K562 (cell line): ENCODE results near the gene RNF214. TPM values are rescaled to one million over a fixed set of nuclear protein-coding genes. Genes with fewer than 3 reads are reported as not detected.

ENCODE experiments used
- ATAC-seq: fragments of 200-7000 bp; cut with Tn5 transposase; 3 replicates; pipeline ENCODE4 v1.9.1; 2020; ENCODE audit warnings: moderate library complexity
- BruUV-seq: library from RNA; stranded (reverse); fragments of 400-500 nt; replicated peaks from 2 replicates; lab custom pipeline; 2021; lab: Mats Ljungman, UMichigan
- CTCF ChIA-PET: fragments of 300-600 bp; formaldehyde crosslinking; extraction: SDS; loops from one replicate; lab custom pipeline; 2021; ENCODE audit warnings: low intra/inter-chr PET ratio; lab: Yijun Ruan, JAX
- POLR2A ChIA-PET: fragments of 300-600, 350-650 bp; sonication (Branson Sonifier 250); formaldehyde crosslinking; extraction: SDS; loops from one replicate; lab custom pipeline; 2021; ENCODE audit warnings: antibody characterized with exemption, inconsistent platforms; lab: Yijun Ruan, JAX
- DNase-seq, 4 experiments: peaks; one replicate each; pipeline versions ENCODE4 v3.0.0 to v3.0.0-alpha.2; 2011 to 2018; ENCODE audit warnings: low spot score in 3 of 4, mixed read lengths in 3 of 4; ENCODE audit errors: extremely low read depth in 1 of 4
- FAIRE-seq: peaks from 2 replicates; lab custom pipeline; 2011; peaks lifted over from hg19 to GRCh38; lab: Jason Lieb, UNC
- H2AFZ ChIP-seq: 2 replicates; pipeline ENCODE4 v1.6.0; 2011; ENCODE audit warnings: low read depth, low read length, control low read depth, inconsistent platforms
- H3K27ac ChIP-seq: fragments of 200-600 bp; 3 replicates; pipeline ENCODE4 v1.8.0; 2011; ENCODE audit warnings: low read depth, mild to moderate bottlenecking, control low read depth, inconsistent platforms, low read length, moderate library complexity, mixed read lengths; ENCODE audit errors: extremely low read depth
- H3K27me3 ChIP-seq, 2 experiments: fragments of 300-600 bp in 1 of 2; 2 replicates in 1 of 2; 3 replicates in 1 of 2; pipeline versions ENCODE4 v1.6.0 to v1.8.0; 2011; ENCODE audit warnings: inconsistent platforms in 2 of 2, low read length in 2 of 2, mild to moderate bottlenecking in 1 of 2, mixed read lengths in 1 of 2, moderate library complexity in 1 of 2; ENCODE audit not compliant: control insufficient read depth in 2 of 2, insufficient read depth in 2 of 2
- H3K36me3 ChIP-seq: fragments of 300-600 bp; 3 replicates; pipeline ENCODE4 v1.8.0; 2011; ENCODE audit warnings: mild to moderate bottlenecking, low read length, inconsistent platforms; ENCODE audit not compliant: control insufficient read depth, insufficient read depth
- H3K4me1 ChIP-seq, 2 experiments: fragments of 200-600 bp in 1 of 2; replicated peaks in 1 of 2; 2 replicates in 1 of 2; 3 replicates in 1 of 2; pipeline versions ENCODE4 v1.5.1 to v1.8.0; 2011; ENCODE audit warnings: inconsistent platforms in 2 of 2, low read length in 2 of 2, mild to moderate bottlenecking in 1 of 2, mixed read lengths in 1 of 2, moderate library complexity in 1 of 2; ENCODE audit not compliant: control insufficient read depth in 2 of 2, insufficient read depth in 2 of 2
- H3K4me2 ChIP-seq: 2 replicates; pipeline ENCODE4 v1.6.1; 2011; ENCODE audit warnings: low read length, control low read depth, inconsistent platforms, mixed read lengths; ENCODE audit not compliant: insufficient read depth
- H3K4me3 ChIP-seq: fragments of 200-600 bp; sonication (generic), shearing (Covaris generic); 2 replicates; pipeline ENCODE4 v1.5.1; 2016; ENCODE audit warnings: control low read depth, inconsistent platforms
- H3K79me2 ChIP-seq: fragments of 200-600 bp; 3 replicates; pipeline ENCODE4 v1.8.0; 2011; ENCODE audit warnings: low read length, inconsistent platforms; ENCODE audit not compliant: control insufficient read depth, insufficient read depth
- H3K9ac ChIP-seq, 2 experiments: 2 replicates each; pipeline versions ENCODE4 v1.6.0 to v1.6.1; 2011; ENCODE audit warnings: low read depth in 2 of 2, low read length in 2 of 2, control low read depth in 1 of 2, inconsistent platforms in 1 of 2, mild to moderate bottlenecking in 1 of 2, mixed read lengths in 1 of 2; ENCODE audit not compliant: insufficient read depth in 1 of 2
- H3K9me1 ChIP-seq: one replicate; pipeline ENCODE4 v1.6.0; 2011; ENCODE audit warnings: inconsistent platforms, mild to moderate bottlenecking, low read length, moderate library complexity; ENCODE audit not compliant: control insufficient read depth, insufficient read depth
- H3K9me3 ChIP-seq: replicated peaks from 2 replicates; pipeline ENCODE4 v1.5.1; 2011; ENCODE audit warnings: low read depth, low read length, inconsistent platforms; ENCODE audit not compliant: control insufficient read depth, insufficient read depth
- H4K20me1 ChIP-seq: replicated peaks from 2 replicates; pipeline ENCODE4 v1.6.1; 2011; ENCODE audit warnings: low read length, inconsistent platforms, mixed read lengths; ENCODE audit not compliant: control insufficient read depth, insufficient read depth
- BRCA1 ChIP-seq, 2 experiments: fragments of 450-650 bp in 1 of 2; sonication (generic) in 1 of 2; formaldehyde crosslinking in 1 of 2; IDR thresholded peaks; 2 replicates each; pipeline versions ENCODE4 v1.5.0 to v1.6.1; 2017 to 2020; ENCODE audit warnings: mild to moderate bottlenecking in 1 of 2, missing genetic modification reagents in 1 of 2
- CTCF ChIP-seq, 3 experiments: IDR thresholded peaks in 2 of 3; conservative IDR thresholded peaks in 1 of 3; 2 replicates each; pipeline ENCODE4 v1.5.1; 2011 to 2012; ENCODE audit warnings: low read length in 3 of 3, mild to moderate bottlenecking in 3 of 3, control low read depth in 2 of 3, improper control_type of control experiment in 1 of 3, inconsistent platforms in 1 of 3, low read depth in 1 of 3, mixed read lengths in 1 of 3, moderate library complexity in 1 of 3; ENCODE audit not compliant: insufficient read depth in 2 of 3
- RAD21 ChIP-seq, 2 experiments: fragments of 250-450 bp in 1 of 2; fragments of 450-650 bp in 1 of 2; sonication (Bioruptor Pico) in 1 of 2; formaldehyde crosslinking in 1 of 2; IDR thresholded peaks in 1 of 2; conservative IDR thresholded peaks in 1 of 2; 2 replicates each; pipeline versions ENCODE4 v1.4.0 to v1.8.0; 2020 to 2022; ENCODE audit warnings: mild to moderate bottlenecking in 2 of 2, moderate library complexity in 1 of 2
- ZBTB33 ChIP-seq: sonication (generic); formaldehyde crosslinking; IDR thresholded peaks from 2 replicates; pipeline ENCODE4 v1.8.1; 2023; ENCODE audit warnings: mild to moderate bottlenecking, missing genetic modification reagents
- ZNF253 ChIP-seq: fragments of 250-450 bp; sonication (Bioruptor Pico); conservative IDR thresholded peaks from 2 replicates; pipeline ENCODE4 v1.6.1; 2021; ENCODE audit warnings: mild to moderate bottlenecking
- WGBS: fragments of 100-300 bp; shearing (Covaris generic); methylation state at CpG from one replicate; pipeline ENCODE4 v1.1.6; 2016; ENCODE audit warnings: low coverage, mixed read lengths; ENCODE audit not compliant: insufficient coverage; ENCODE audit errors: missing lambda C conversion rate; 5-methylcytosine and 5-hydroxymethylcytosine counted together
- in situ Hi-C: fragments of 300-500 bp; cut with MboI; formaldehyde crosslinking; loops from 4 replicates; pipeline ENCODE4 v1.15.0; 2018; ENCODE audit warnings: inconsistent platforms, mixed read lengths
- intact Hi-C: fragments of 100-400 bp; cut with micrococcal nuclease; formaldehyde crosslinking; loops from 2 replicates; pipeline ENCODE4 v1.14.2; 2022
- polyA plus RNA-seq, 8 experiments: library from polyadenylated mRNA; depleted of rRNA in 4 of 8; stranded (reverse) in 5 of 8; unstranded in 3 of 8; fragments of >200 nt; fragmentation: Nextera tagmentation in 2 of 8; fragmentation: Illumina TruSeq in 1 of 8; extraction: Ambion mirVana in 2 of 8; extraction: Trizol in 1 of 8; gene quantifications; 2 replicates each; pipeline versions ENCODE4 v1.2.1 to v1.2.3, GENCODE V29; 2011 to 2014; ENCODE audit warnings: inconsistent platforms in 1 of 8, missing spikeins in 1 of 8
- total RNA-seq, 7 experiments: library from RNA; depleted of rRNA in 6 of 7; stranded (reverse); fragments of >200 nt in 6 of 7; fragmentation: Illumina TruSeq in 2 of 7; extraction: Trizol in 2 of 7; gene quantifications; 2 replicates each; pipeline versions ENCODE4 v1.2.1 to v1.2.3, GENCODE V29; 2011 to 2021; ENCODE audit warnings: low replicate concordance in 1 of 7

The RNF214 gene
- total and polyA plus RNA-seq, 9 of the 15 experiments (the other 6 are each of a cell fraction or from before 2014, with no cell fraction given) = 6.6 to 24.8 (median 11.9) TPM

GRCh38 chr11:117221775-117222517 lies 10.5 kb upstream of the RNF214 start:
- intact Hi-C loops (no loop called here), in situ Hi-C loops (loop anchor here (10.0 kb wide), 1 partner anchor 337 kb away; no protein-coding TSS in a partner anchor)
- H3K9ac ChIP-seq = no peak overlapping the region; a peak in 1 of 4 replicates
- H3K27me3 ChIP-seq = no peaks in the 10 kb centered on the region
- no peak overlapping the region for H3K4me3 ChIP-seq
- H3K36me3 ChIP-seq = peaks cover 70% of the 10 kb centered on the region
- DNase-seq (no peak), ATAC-seq (no peak), FAIRE-seq (no peak)
- H2AFZ ChIP-seq = no peak overlapping the region
- H3K4me1 ChIP-seq = peaks cover 56 to 58% of the 10 kb centered on the region in 2 experiments; a peak in 4 of 5 replicates
- no TSS peak for BruUV-seq
- H4K20me1 ChIP-seq = peaks cover 10% of the 10 kb centered on the region
- no peaks in the 10 kb centered on the region for H3K9me3 ChIP-seq
- no peak overlapping the region; the same call in 2 of the 3 replicates for H3K27ac ChIP-seq
- peaks cover 8% of the 10 kb centered on the region for H3K9me1 ChIP-seq
- no peak overlapping the region for H3K4me2 ChIP-seq
- 78% methylated on average over 7 of the region's 7 CpGs for WGBS
- ChIA-PET POLR2A (interaction anchor here (1.2 to 3.3 kb wide), 3 partner anchors 9 to 287 kb away, joined by 5 to 20 read pairs (median 7); partner anchors contain the start of gene PCSK7), CTCF (no interaction called here)
- no peak for TF ChIP-seq ZNF253 (CRISPR knock-in tag)
- TF ChIP-seq BRCA1 (IDR thresholded peaks at IDR 0.05) = no peak
- no peak for TF ChIP-seq BRCA1 (CRISPR knock-in tag; IDR thresholded peaks at IDR 0.05)
- TF ChIP-seq RAD21 (CRISPR knock-in tag; conservative IDR thresholded peaks at IDR 0.05 in 1 of 2, IDR thresholded peaks at IDR 0.05 in 1 of 2) = peak in 1 of 2 experiments; percentile 9; a peak in 1 of 4 replicates
- peak; percentile 66; the same call in 1 of the 2 replicates for TF ChIP-seq ZBTB33 (CRISPR knock-in tag)
- TF ChIP-seq CTCF (IDR thresholded peaks at IDR 0.05 in 2 of 3, conservative IDR thresholded peaks at IDR 0.05 in 1 of 3; ENCODE audit: insufficient read depth in 2 of 3, low read depth in 1 of 3, low read length in 3 of 3) = peak in 1 of 3 experiments; percentile 16; a peak in 1 of 6 replicates
- H3K79me2 ChIP-seq = no peaks in the 10 kb centered on the region
